NCI-H524 treated with DMSO at 0.1 percent for 48 hours (cell line): ENCODE measurements around the gene UNC119.
A peak's percentile ranks its signal among the peaks of the same experiment; 100 is the strongest.
"Not testable (repeated sequence)": the region's sequence is repeated elsewhere in the genome, so short reads cannot be mapped to it uniquely, and the experiment has no call there.

Experiments used
- DNase-seq: peaks from one replicate; lab custom pipeline; 2025; lab: John Stamatoyannopoulos, UW

The UNC119 gene

DNA sequence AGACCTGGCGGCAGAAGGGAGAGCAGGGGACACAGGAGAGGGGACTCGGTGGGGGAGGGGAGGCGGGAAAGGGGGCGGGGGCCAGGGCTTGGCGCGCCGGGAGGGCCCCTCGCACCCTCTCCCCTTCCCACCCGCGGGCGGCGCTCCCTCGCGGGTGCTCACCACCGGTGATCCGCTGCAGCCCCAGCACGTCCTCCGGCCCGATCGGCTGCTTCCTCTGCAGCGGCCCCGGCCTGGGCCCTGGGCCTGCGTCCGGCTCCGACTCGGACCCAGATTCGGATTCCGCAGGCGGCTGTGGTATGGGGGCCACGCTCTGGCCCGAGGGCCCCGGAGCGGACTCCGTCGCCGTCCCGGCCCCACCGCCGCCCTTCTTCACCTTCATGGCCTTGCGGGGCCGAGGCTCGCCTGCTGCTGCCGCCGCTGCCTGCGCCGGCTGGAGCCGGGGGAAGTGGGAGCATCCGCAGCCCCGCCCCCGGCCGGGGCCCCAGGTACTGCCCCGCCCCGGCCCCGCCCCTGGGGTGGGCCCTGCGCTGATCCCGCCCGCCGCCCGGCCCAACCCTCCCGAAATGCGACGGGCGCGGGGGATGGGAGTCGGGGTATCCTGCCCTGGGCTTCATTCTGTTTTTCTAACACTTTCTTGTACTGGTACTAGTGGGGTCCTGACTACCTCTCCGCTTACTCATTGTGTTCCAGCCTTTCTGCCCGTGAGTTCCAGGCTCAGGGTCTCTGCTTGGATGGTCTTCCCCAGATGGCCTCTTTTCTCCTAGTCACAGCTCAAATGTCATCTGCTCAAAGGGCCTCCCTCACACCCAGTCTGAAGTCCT is at the start of gene UNC119:
TSS of gene UNC119 (minus strand) at position 449 of the 824 bp plus-strand sequence. CDS start at position 382, 67 bp downstream.
- DNase-seq, result peak; percentile 32

DNA sequence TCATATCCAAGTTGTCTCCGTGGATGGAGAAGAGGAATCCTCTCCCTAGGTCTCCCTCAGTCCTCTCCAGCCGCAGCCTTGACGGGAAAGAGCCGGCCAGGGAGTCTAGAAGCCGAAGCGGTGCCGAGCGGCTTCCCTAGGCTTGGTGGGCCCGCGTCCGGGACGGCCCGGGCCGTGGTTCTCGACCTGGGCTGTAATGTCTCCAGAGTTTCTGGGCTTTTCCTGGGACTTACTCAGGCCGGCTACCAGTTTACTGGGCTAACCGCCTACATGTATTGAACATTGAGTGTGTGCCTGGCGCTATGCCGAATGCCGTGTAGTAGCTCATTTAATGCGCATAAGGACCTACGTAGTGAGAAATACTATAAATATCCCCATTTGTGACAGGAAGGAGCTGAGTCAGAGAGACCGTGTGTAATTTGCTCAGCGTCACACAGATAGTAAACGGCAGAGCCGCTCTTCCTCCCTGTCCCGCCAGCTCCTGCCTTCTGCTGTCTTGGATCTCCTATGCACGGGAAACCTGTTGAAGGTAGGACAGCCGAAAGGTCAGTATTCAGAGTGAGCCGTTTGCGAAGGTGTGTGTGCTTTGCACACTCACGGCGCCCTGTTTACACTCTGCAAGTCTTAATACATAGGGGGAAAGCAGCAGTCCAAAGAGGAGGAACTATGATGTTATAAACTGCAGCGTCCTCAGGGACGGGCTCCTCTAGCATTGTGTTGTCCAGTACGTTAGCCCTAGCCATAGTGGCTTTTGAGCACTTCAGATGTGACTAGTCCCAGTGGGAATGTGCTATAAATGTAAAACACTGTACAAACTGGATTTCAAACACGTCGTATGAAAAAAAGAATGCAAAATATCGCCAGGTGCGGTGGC is 47.1 kb upstream of the UNC119 start:
- no peak for DNase-seq

DNA sequence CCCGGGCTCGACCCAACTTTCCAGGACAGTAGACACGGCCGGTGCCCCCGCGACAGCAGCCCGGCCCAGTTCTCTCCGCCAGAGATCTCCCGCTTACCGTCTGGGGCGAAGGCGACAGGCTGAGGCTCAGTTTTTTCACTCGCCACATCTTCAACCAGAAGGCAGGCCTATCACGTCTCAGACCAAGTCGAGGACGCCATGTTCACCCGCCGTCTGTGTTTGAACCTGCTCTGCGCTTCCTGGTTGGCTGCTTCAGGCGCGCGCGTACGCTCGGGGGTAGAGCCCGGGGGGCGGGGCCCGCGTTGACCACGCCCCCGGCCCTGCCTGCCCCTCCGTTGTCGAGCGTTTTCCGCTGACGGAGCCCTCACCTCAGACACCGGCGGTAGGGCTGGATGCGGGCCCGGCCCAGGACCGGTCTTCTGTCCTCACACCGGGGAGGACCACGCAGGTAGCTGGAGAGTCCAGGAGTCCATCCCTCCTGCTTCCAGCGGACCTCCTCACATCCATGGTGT is 46.4 kb upstream of the UNC119 start, which contains the start of gene SPAG5:
TSS of gene SPAG5 (minus strand) at position 227 of the 512 bp plus-strand sequence. CDS start at position 148, 79 bp downstream.
- peak; percentile 74 for DNase-seq

DNA sequence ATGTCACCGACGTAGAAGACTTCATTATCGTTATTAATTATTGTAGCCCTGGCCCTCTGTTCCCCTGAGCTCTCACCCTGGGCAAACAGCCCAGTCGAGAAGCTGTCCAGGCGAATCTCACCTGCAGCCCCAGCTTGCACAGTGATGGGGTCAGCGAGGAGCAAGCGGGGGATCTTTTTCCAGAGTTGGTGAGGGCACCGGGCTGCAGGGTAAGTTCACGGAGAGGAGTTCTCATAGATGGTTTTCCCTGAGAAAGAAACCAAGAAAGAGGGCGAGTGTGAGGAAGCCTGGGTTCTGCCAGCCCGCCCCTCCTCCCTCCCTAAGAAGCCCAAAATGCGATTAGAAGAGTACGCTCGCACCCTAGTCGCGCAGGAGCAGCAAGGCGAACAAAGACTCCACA is 46.0 kb upstream of the UNC119 start:
- DNase-seq, result peak; percentile 39

DNA sequence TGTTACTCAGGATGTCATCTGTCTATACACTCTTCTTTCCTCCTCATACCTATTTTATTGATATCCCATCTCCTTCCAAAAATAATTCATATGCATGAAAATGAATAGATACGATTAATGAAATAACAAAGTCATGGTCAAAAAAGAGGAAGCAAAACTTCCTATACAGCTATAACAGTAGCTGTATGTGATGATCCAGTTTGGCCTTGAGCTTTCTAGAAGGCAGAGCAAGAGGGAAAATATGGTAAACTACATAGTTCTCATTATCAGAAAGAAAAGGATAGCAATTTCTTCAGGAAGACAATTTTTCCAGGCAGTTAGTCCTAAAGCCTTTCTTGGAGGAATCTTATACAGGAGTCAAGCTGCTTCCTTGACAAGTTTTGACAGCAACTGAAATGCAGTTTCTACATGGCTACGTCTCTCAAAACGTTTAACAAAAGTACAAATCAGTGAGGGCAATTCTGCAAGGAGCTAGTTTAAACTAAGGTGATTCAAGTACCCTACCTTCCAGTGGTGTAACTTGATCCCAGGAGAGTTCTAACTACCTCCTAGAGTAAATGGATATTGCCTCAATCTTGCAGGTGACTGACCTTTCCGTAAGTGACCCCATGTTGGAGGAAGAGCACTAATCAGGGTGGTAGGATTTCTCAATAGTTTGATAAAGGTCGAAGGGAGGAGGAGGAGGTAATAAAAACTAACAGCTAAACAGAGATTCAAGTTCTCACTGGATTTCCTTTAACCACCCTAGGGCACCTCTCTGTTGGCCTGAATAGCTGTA is 45.4 kb upstream of the UNC119 start:
- no peak for DNase-seq

DNA sequence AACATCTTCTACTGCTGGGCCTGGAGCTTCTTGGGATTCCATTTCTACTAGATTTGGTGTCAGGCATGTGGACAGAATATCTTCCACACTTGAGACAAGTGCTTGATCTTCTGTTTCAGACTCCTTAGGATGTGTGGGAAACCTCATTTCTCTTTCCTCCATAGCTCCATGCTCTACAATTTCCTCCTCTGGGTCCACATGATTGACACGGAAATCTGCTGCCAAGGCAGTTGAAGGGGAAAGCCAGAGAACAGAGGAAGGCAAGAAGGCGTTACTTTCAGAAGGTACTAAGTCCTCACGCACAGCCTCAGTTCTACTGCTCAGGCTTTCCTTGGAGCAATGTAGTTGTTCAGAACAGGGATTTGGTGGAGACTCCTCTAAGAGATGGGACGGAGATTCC is 39.8 kb upstream of the UNC119 start:
- no peak for DNase-seq

DNA sequence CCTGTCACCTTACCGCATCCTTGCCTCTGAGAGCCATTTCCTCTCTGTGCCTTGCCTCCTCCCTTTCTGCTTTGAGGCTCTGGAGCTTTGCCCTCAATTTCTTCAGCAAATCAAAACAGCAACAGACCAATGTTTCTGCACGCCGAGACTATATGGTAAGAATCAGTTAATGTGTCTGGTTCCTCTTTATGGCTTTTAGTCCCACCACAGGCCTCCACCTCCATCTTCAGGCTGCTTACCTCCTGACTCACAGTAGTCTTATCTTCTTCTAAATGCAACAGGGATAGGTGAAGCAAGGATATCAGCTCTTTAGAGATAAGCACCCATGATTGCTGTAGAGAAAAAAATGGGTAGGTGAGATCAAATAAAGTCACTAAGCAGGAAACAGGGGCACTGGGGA is 33.4 kb upstream of the UNC119 start:
- DNase-seq, result no peak

DNA sequence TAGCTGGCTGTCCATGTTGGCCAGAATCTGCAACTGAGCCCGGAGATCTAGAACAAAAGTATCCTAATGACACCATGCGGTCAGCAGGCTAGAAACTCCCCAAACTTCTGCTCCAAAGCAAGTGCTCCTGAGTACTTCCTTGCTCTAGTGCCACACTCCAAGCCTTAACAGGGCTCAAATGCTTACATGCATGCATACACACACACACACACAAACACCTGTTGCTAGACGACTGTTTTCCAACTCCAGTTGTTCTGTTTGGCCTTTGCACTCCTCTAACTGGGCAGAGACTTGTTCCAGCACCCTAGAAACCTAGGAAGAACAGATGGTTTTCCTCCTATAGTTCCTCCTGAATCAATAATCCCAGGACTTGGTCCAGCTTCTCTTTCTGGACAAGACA is 32.0 kb upstream of the UNC119 start:
- no peak for DNase-seq

DNA sequence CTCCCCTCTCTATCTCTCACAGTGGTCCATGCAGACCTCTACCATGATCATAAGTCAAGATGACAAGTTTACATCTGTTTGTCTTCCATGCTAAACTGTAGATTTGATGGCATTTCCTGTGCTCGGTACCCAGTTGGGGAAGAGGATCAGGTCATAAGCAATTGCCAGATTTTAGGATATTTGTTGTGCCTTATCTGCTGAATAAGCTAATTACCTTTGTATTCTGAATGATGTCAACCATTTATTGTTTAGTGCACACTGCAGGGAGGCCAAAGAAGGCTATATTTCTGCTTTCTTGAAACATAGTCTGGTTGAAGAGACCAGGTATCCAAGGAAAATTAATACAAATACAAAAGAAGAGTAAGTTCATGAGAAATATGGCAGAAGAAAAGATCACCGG is 30.1 kb upstream of the UNC119 start:
- no peak for DNase-seq

DNA sequence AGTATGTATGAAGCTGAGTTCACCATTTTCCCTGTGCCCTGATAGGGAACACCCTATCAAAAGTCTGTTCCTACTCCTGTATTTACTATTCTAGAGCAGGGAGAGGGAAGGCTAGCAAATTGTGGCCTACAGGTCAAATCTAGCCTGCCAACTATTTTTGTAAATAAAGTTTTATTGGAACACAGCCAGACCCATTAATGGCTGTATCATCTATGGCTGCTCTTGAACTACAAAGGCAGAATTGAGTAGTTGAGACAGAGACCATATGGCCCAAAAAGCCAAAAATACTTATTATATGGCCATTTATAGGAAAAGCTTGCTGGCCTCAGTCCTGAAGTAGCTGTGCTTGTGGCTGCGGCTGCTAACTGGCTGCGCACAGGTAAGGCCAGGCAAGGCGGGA is 28.5 kb upstream of the UNC119 start:
- no peak for DNase-seq

DNA sequence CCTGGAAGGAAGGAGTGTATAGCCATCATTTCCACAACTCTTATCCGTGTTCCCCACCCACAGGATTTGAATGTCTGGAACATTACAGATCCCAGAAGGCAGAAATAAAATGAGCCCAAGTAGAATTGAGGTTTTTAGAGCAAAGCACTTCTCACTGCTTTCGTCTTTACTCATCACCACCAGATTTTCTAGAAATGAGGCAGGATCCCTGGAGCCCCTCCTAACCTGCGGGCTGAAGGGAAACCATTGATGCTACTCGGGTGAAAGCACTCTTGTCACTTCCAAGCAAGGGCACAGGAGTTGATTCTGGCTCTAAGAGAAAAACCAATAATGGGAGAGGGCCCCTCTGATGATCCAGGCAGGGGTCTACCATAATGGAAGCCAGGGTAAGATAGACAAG is 27.1 kb upstream of the UNC119 start:
- DNase-seq, result no peak

DNA sequence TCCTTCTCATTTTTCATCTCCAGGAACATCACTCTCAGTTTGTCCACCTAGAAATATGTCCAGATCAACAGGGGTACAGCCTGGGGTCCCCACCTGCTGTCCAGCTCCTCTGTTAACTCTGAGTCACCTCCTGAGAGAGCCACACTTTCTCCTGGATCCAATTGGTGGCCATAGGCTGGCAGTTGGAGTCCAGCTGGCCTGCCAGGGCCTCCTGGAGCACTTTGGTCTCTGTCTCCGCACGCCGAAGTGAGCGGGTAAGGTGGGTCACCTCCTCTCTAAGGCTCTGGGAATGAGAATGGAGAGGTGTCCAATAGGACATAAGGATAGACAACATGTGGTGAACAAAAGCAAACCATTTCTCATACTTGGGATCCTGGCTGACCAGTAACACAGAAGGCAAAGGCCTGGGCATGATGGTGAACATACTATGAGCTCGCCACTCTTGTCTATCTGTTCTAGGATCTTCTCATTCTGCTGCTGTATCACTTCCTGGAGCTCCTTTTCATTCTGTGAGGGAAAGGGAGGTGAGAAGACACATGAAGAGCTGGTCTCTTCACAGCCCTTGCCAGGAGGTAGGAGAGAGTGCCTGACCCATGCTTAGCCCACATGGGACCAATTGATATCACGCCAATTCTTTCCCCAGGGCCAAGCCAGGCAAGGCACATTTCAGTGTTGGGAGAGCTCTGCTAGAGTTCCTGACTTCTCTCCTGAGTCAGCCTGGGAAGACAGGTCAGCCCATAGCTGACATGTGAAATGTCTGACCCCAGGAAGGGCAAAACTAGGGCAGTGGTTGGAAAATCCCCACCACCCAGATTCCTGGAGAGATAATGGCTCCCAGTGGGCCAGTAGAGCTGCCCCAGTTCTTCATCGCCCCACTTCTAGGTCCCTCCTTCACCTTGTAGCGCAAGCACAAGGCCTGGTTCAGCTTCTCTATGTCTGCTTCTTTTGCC is 26.1 kb upstream of the UNC119 start:
- DNase-seq, result no peak

DNA sequence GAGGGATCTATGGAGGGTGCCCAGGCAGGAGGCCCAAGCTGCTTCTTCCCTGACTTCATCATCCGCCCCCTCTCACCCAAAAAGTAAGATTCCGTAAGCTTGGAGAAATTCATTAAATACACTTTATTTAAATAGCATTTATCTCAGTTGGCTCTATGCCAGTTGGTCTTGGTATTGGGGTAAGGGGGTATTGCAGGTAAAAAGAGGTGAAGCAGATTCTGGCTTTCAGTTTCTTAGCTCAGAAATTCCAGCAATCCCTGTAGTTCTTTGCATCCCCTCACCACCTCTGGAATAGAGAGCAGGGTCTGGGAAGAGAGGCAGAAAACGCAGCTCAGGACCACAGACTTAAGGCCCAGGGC is 25.0 kb upstream of the UNC119 start:
- no peak for DNase-seq

DNA sequence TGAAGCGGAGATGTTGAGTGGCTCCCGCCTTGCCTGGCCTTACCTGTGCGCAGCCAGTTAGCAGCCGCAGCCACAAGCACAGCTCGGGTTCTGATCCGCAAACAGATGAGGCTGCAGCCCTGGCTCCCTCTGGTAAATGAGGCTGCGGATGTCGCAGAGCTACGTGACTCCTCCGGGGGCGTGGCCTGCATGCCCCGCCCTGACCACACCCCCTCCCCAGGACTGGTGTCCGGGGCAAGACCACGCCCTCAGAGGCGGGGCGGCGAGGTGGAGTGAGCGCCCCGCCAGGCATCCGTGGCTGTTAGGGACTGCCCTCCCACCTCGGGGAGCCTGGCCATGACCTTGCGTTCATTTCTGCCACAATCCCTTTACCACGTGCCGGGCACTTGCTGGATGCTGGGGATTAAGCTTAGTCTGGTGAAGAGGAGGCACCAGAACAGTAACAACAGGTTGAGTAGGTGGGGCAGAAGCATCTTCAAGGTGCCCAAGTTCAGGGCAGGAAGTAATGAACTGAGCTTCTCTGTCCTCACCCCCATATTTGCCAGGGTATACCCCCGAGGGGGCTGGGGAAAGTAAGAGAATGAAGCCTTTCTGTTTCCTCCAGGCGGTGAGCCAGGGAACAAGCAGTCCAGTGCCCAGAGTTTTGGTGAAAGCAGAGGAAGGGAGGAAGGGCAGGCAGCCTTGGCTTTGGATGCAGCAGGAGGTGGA is 24.5 kb upstream of the UNC119 start, which contains the start of gene ALDOC:
TSS of gene ALDOC (minus strand) at position 138 of the 708 bp plus-strand sequence. CDS start 1,363 bp downstream, outside the sequence.
- no peak for DNase-seq

DNA sequence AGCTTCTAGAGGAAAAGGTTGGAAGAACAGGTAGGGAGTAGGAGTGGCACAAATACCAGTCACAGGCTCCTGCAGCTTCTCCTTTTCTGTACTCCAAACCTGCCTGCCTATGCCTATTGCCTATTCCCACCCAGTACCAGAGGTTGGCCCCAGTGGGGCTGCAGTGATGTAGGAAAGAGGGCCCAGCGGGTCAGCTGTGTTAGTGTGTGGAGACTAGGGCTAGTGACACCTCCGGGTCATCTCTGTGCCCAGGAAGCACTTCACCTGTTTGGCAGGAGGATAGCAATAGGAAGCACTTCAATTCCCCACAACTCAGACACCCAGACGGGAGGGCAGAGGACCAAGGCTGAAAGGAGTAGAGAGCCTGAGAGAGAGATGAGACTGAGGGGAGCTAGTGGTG is 23.6 kb upstream of the UNC119 start:
- DNase-seq, result not testable (repeated sequence)

DNA sequence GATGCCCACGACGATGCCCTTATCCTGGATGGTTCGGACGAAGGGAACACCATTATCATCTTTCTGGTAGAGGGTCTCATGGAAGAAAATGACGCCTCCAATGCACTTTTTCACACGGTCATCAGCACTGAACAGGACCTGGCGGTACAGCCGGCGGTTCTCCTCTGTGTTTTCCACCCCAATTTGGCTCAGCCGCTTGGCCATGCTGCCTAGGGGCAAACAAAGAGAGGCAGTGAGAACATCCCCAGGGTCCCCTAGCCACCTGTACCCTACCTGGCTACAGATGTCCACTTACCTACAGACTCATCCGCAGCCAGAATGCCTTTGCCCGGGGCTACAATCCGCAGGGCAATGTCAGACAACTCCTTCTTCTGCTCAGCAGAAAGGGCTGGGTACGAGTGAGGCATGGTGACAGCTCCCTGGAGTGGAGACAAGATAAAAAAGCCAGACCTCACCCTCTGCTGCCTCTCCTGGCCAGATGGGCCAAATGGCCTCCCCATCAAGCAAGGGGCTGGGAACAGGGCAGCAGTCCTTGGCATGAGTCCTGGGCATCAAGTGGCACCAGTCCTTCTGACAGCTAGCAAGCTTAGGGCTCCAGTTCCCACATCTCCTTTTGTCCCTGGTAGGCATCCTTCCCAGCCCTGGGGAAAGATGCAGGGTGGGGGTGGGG is 22.8 kb upstream of the UNC119 start:
- DNase-seq, result no peak

DNA sequence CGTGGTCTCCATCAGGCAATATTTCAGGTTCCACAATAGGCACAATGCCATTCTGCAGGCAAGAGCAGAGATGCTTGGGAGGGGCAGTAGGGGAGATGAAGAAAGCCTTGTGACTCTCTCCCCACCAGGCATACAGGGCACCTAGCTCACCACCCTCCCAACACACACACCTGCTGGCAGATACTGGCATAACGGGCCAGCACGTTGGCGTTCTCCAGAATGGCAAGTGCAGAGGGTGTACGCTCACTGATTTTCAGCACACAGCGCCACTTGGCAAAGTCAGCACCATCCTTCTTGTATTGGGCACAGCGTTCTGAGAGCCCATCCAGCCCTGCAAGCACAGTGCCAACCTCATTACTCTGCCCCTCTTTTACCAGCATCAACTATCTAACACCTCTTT is 22.1 kb upstream of the UNC119 start:
- no peak for DNase-seq

DNA sequence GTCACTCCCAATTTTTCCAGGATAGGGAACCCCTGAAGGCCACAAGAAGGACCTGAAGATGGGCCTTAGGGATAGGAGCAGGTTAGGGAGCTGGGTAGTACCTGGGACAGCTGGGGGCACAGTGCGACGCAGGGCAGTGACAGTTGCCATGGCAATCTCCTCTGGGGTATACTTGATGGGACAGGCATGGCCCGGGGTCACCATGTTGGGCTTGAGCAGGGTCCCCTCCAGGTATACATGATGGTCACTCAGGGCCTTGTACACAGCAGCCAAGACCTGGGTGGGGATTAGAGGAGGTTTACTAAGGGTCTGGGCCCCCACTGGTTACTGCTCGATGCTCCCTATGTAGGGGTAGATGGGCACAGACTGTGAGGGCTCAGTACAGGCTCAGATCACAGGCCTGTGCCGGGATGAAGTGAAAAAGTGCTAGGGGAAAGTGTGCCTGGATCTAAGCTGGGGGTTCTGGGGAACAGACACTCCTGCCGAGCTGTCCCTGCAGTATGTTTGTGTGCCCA is 21.6 kb upstream of the UNC119 start:
- no peak for DNase-seq

DNA sequence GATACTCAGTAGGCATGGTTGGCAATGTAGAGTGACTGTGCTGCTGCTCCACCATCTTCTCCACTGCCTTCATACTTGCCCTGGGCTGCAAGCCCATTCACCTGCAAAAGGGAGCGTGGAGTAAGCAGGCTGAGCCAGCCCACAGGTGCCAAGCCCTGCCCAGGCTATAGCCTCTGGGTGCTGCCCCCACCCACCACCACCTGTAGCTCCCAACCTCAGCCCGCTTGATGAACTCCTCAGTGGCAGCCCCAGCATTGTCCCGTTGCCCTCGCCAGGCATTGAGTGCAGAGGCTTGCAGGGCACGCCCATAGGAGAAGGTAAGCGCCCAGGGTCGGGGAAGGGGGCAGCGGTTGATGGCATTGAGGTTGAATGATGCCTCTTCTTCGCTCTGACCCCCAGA is 21.1 kb upstream of the UNC119 start:
- no peak for DNase-seq
